IPS DF 6.9 (cell line): ENCODE measurements around the gene NCF2.

ENCODE experiments used
- DNase-seq: peaks from one replicate; pipeline ENCODE4 v3.0.0-alpha.2; 2013; ENCODE audit warnings: low read depth, low spot score
- H3K27ac ChIP-seq: one replicate; pipeline ENCODE4 v1.5.1; 2013; ENCODE audit warnings: low read length, control low read depth
- H3K27me3 ChIP-seq: 2 replicates; pipeline ENCODE4 v1.6.1; 2013; ENCODE audit warnings: mild to moderate bottlenecking, low read length; ENCODE audit not compliant: control insufficient read depth, insufficient read depth
- H3K36me3 ChIP-seq: 2 replicates; pipeline ENCODE4 v1.6.1; 2013; ENCODE audit warnings: low read length; ENCODE audit not compliant: control insufficient read depth, insufficient read depth
- H3K4me1 ChIP-seq: 2 replicates; pipeline ENCODE4 v1.6.1; 2013; ENCODE audit warnings: low read length; ENCODE audit not compliant: control insufficient read depth, insufficient read depth
- H3K4me3 ChIP-seq: 2 replicates; pipeline ENCODE4 v1.5.1; 2013; ENCODE audit warnings: mild to moderate bottlenecking, low read length
- H3K9me3 ChIP-seq: 2 replicates; pipeline ENCODE4 v1.6.1; 2013; ENCODE audit warnings: low read length, inconsistent platforms; ENCODE audit not compliant: control insufficient read depth, insufficient read depth
- WGBS: extraction: QIAGEN DNeasy Blood & Tissue Kit; methylation state at CpG from one replicate; pipeline ENCODE4 v1.1.7; 2013; ENCODE audit warnings: mixed read lengths, missing lambda C conversion rate; ENCODE audit not compliant: insufficient read length, insufficient coverage; 5-methylcytosine and 5-hydroxymethylcytosine counted together

NCF2 gene

DNA sequence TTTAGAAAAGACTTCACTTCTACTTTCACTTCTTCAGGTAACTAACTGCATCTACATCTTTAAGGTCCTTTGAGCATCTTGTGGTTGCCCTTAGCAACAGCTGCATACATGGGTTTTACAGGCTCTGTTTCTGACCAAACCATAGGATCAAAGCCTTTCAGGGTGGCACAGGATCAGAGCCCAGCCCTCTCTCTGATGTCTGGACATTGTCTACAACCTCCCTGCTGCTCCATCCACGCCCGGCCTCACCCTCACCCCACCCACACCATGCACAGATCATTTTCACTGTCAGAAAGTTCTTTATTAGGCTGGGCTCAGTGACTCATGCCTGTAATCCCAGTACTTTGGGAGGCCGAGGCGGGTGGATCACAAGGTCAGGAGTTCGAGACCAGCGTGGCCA lies 5.2 kb downstream of the NCF2 start:
- Histone ChIP-seq H3K4me1 (peaks cover 8% of the 10 kb centered on the region), H3K27me3 (no peaks in the 10 kb centered on the region), H3K4me3 (no peak overlapping the region), H3K9me3 (no peaks in the 10 kb centered on the region), H3K36me3 (no peaks in the 10 kb centered on the region), H3K27ac (no peak overlapping the region)
- no CpG with 5 or more reads among the region's 6 CpGs for WGBS
- no peak for DNase-seq

GRCh38 chr1:183584147-183584546 lies 6.1 kb downstream of the NCF2 start:
- DNase-seq, result no peak
- no peak overlapping the region for H3K27ac ChIP-seq
- no peaks in the 10 kb centered on the region for H3K27me3 ChIP-seq
- WGBS, result no CpG with 5 or more reads among the region's 5 CpGs
- peaks cover 8% of the 10 kb centered on the region for H3K4me1 ChIP-seq
- no peaks in the 10 kb centered on the region for H3K9me3 ChIP-seq
- H3K4me3 ChIP-seq, result no peak overlapping the region
- H3K36me3 ChIP-seq, result no peaks in the 10 kb centered on the region

GRCh38 chr1:183583466-183583865 lies 6.8 kb downstream of the NCF2 start:
- no peaks in the 10 kb centered on the region for H3K9me3 ChIP-seq
- no peaks in the 10 kb centered on the region for H3K36me3 ChIP-seq
- H3K27ac ChIP-seq, result no peak overlapping the region
- H3K4me3 ChIP-seq, result no peak overlapping the region
- H3K4me1 ChIP-seq, result peaks cover 4% of the 10 kb centered on the region
- no peaks in the 10 kb centered on the region for H3K27me3 ChIP-seq
- no peak for DNase-seq
- WGBS, result no CpG with 5 or more reads among the region's 6 CpGs

- Histone ChIP-seq H3K4me1 (peaks cover 4% of the 10 kb centered on the region), H3K36me3 (no peaks in the 10 kb centered on the region), H3K27ac (no peak overlapping the region), H3K9me3 (no peaks in the 10 kb centered on the region), H3K27me3 (no peaks in the 10 kb centered on the region), H3K4me3 (no peak overlapping the region)
- WGBS, result no CpG with 5 or more reads among the region's 12 CpGs
- DNase-seq, result no peak
Measured at GRCh38 chr1:183582021-183582713, 8.1 kb downstream of the NCF2 start.

DNA sequence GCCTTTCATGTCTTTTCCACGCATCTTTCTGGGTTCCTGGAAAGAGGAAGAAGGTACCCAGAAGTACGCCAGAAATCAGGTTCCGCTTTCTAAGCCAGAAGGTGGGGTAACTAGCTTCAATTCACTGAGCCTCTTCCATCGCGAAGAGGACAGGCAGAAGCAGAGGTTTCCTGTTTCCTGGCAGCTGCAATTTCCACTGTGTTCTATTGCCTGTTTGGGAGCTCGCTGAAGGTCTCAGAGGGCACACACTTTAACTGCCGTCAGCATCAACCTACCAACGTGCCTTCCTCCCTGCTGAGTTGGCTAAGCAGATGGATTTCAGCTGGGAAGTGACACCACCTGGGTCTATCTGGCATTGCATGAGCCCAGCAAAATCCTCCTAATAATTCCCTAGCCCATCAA lies 10.0 kb downstream of the NCF2 start:
- peak; percentile 37 for DNase-seq
- H3K27me3 ChIP-seq, result no peaks in the 10 kb centered on the region
- no peaks in the 10 kb centered on the region for H3K36me3 ChIP-seq
- no CpG with 5 or more reads among the region's 8 CpGs for WGBS
- H3K9me3 ChIP-seq, result no peaks in the 10 kb centered on the region
- H3K4me3 ChIP-seq, result no peak overlapping the region
- no peak overlapping the region for H3K27ac ChIP-seq
- 0 out of 2 replicates have a peak, but pooled peaks cover 2% of the 10 kb centered on the region for H3K4me1 ChIP-seq

DNA sequence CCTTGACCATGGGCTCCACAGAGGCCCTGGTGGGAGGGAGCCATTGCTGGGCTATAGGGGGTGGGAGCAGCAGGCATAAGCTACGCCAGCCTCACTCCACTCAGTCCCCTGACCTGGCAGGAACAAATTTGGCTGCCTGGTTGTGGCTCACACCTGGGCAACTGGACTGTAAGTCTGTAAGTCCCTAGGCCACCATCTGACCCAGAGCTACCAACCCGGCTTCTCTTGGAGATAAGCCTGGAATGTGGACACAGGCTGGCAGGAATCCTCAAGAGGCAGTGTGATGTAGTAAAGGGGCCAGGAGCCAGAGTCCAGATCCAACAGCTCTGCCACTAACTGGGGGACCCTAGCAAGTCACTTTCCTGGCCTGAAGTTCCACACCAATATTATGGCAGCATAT lies 11.4 kb downstream of the NCF2 start:
- Histone ChIP-seq H3K27me3 (no peaks in the 10 kb centered on the region), H3K9me3 (no peaks in the 10 kb centered on the region), H3K4me1 (0 out of 2 replicates have a peak, but pooled peaks cover 2% of the 10 kb centered on the region), H3K36me3 (no peaks in the 10 kb centered on the region), H3K27ac (no peak overlapping the region), H3K4me3 (no peak overlapping the region)
- WGBS, result no CpG with 5 or more reads among the region's 2 CpGs
- DNase-seq, result no peak

- H3K36me3 ChIP-seq, result no peaks in the 10 kb centered on the region
- DNase-seq, result no peak
- no peak overlapping the region for H3K4me3 ChIP-seq
- 0 out of 2 replicates have a peak, but pooled peaks cover 2% of the 10 kb centered on the region for H3K4me1 ChIP-seq
- H3K27me3 ChIP-seq, result no peaks in the 10 kb centered on the region
- H3K27ac ChIP-seq, result no peak overlapping the region
- no peaks in the 10 kb centered on the region for H3K9me3 ChIP-seq
- WGBS, result no CpG with 5 or more reads among the region's 7 CpGs
Measured at GRCh38 chr1:183577897-183578465, 12.3 kb downstream of the NCF2 start.

DNA sequence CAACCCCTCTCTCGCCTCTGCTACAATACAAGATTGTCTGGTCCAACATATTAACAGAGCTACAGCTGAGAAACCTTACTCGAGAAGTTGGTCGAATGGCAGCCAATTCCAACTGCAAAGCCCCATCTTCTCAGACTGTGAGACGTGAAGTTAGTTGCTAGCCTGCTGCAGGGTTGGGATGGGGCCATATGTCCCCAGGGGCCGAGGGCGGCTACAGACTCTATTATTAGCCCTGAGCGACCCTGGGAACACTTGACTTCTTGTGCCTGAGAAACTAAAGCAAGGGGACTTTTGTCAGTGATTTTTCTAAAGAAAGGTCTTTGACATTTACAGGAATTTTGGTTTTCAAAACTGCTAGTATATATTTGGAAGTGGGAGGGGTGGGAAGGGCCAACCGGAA lies 13.7 kb downstream of the NCF2 start:
- WGBS, result no CpG with 5 or more reads among the region's 8 CpGs
- H3K9me3 ChIP-seq, result no peaks in the 10 kb centered on the region

GRCh38 chr1:183575606-183576005 lies 14.7 kb downstream of the NCF2 start:
- Histone ChIP-seq H3K27me3 (no peaks in the 10 kb centered on the region), H3K36me3 (no peaks in the 10 kb centered on the region), H3K9me3 (no peaks in the 10 kb centered on the region), H3K4me3 (no peak overlapping the region), H3K27ac (no peak overlapping the region), H3K4me1 (0 out of 2 replicates have a peak, but pooled peaks cover 2% of the 10 kb centered on the region)
- no peak for DNase-seq
- no CpG with 5 or more reads among the region's 5 CpGs for WGBS

More for the DNA sequence above, 13.7 kb downstream of the NCF2 start:
- no peak overlapping the region for H3K27ac ChIP-seq
- no peak overlapping the region for H3K4me3 ChIP-seq
- no peak for DNase-seq
- no peaks in the 10 kb centered on the region for H3K27me3 ChIP-seq
- H3K4me1 ChIP-seq, result 0 out of 2 replicates have a peak, but pooled peaks cover 2% of the 10 kb centered on the region
- H3K36me3 ChIP-seq, result no peaks in the 10 kb centered on the region

- DNase-seq, result no peak
- no peaks in the 10 kb centered on the region for H3K27me3 ChIP-seq
- H3K4me3 ChIP-seq, result no peak overlapping the region
- no peaks in the 10 kb centered on the region for H3K9me3 ChIP-seq
- H3K4me1 ChIP-seq, result no peaks in the 10 kb centered on the region; the same call in 1 of the 2 replicates
- WGBS, result no CpG with 5 or more reads among the region's 1 CpG
- H3K27ac ChIP-seq, result no peak overlapping the region
- H3K36me3 ChIP-seq, result no peaks in the 10 kb centered on the region
Measured at GRCh38 chr1:183572721-183573120, 17.5 kb downstream of the NCF2 start.
